Parietal lobe (tissue), 1 donor: ENCODE data around the gene ESR1. TPM values are rescaled to one million over a fixed set of nuclear protein-coding genes. Genes with fewer than 3 reads are reported as not detected.

ENCODE experiments used
- total RNA-seq: library from RNA; depleted of rRNA; stranded (reverse); fragments of >200 nt; gene quantifications from one replicate; pipeline ENCODE4 v1.2.3, GENCODE V29; 2014

Gene ESR1
- under 0.01 TPM for total RNA-seq

DNA sequence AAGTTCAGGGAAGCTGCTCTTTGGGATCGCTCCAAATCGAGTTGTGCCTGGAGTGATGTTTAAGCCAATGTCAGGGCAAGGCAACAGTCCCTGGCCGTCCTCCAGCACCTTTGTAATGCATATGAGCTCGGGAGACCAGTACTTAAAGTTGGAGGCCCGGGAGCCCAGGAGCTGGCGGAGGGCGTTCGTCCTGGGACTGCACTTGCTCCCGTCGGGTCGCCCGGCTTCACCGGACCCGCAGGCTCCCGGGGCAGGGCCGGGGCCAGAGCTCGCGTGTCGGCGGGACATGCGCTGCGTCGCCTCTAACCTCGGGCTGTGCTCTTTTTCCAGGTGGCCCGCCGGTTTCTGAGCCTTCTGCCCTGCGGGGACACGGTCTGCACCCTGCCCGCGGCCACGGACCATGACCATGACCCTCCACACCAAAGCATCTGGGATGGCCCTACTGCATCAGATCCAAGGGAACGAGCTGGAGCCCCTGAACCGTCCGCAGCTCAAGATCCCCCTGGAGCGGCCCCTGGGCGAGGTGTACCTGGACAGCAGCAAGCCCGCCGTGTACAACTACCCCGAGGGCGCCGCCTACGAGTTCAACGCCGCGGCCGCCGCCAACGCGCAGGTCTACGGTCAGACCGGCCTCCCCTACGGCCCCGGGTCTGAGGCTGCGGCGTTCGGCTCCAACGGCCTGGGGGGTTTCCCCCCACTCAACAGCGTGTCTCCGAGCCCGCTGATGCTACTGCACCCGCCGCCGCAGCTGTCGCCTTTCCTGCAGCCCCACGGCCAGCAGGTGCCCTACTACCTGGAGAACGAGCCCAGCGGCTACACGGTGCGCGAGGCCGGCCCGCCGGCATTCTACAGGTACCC is at the start of gene ESR1:
Gene ESR1 (plus strand): TSS at position 170 of the 858 bp plus-strand sequence. CDS start 231 bp downstream, at position 401.

